ENCODE data around the gene RASSF10.

- no peak for TF ChIP-seq CTCF (IDR thresholded peaks at IDR 0.05; ENCODE audit: low read depth, low read length)
- TF ChIP-seq EZH2phosphoT487 (IDR thresholded peaks at IDR 0.05; ENCODE audit: low read depth) = no peak
Measured at GRCh38 chr11:13038366-13038765, 29.2 kb downstream of the RASSF10 start.
